NCI-H774 (cell line): ENCODE data around the gene AQP7.
"Not testable (repeated sequence)": the region's sequence is repeated elsewhere in the genome, so short reads cannot be mapped to it uniquely, and the experiment has no call there.

ENCODE experiments used
- DNase-seq: peaks from one replicate; lab custom pipeline; 2025; lab: John Stamatoyannopoulos, UW

Gene AQP7

GRCh38 chr9:33433871-33434270 is 31.5 kb upstream of the AQP7 start:
- no peak for DNase-seq

DNA sequence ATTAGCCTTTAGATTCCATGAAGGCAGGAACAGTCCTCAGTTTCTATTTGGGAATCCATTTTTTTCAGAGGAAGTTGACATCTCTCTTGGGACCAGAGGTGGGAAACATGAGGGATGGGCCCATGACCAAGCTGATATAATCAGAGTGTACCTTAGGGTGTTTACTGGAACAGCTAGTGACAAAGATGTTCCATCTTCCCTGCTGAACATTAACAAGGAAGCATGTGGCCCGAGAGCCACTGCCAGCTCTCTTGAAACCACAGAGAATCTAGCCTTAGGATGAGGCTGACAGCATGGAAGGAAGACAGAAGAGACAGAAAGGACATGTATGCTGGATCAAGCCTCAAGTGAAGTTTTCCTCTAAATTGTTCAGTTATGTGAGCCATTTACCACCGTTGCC is 29.1 kb upstream of the AQP7 start:
- DNase-seq: no peak

GRCh38 chr9:33430942-33431341 is 28.6 kb upstream of the AQP7 start:
- DNase-seq: no peak

GRCh38 chr9:33429256-33429985 is 27.1 kb upstream of the AQP7 start:
- DNase-seq: no peak

- no peak for DNase-seq
Observed at GRCh38 chr9:33426843-33427293, 24.5 kb upstream of the AQP7 start.

DNA sequence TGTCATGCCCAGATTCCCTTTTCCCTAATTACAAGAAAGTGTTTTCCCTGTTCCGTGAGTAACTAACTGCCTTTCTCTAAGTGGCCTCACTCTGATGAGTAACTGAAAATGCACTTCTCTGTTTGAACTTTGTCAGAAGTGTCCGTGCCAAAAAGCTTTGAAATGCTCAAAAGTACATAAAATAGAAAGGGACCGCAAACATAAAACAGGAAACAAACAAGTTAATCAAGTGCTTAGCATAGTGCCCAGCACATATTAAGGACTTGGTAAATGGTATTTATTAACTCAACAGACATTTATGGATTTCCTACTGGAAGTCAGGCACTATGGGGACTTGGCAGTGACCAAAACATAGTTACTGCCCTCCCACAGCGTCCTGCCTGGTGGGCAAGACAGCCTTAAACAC is 22.8 kb upstream of the AQP7 start:
- DNase-seq: peak; percentile 11

GRCh38 chr9:33424492-33424891 is 22.1 kb upstream of the AQP7 start:
- DNase-seq: not testable (repeated sequence)

GRCh38 chr9:33424043-33424442 is 21.7 kb upstream of the AQP7 start:
- DNase-seq: not testable (repeated sequence)

GRCh38 chr9:33419708-33420303 is 17.4 kb upstream of the AQP7 start:
- DNase-seq: no peak

- no peak for DNase-seq
Observed at GRCh38 chr9:33418090-33418489, 15.7 kb upstream of the AQP7 start.

- no peak for DNase-seq
Observed at GRCh38 chr9:33416996-33417395, 14.6 kb upstream of the AQP7 start.

- peak; percentile 77 for DNase-seq
Observed at GRCh38 chr9:33415501-33416038, 13.2 kb upstream of the AQP7 start.

DNA sequence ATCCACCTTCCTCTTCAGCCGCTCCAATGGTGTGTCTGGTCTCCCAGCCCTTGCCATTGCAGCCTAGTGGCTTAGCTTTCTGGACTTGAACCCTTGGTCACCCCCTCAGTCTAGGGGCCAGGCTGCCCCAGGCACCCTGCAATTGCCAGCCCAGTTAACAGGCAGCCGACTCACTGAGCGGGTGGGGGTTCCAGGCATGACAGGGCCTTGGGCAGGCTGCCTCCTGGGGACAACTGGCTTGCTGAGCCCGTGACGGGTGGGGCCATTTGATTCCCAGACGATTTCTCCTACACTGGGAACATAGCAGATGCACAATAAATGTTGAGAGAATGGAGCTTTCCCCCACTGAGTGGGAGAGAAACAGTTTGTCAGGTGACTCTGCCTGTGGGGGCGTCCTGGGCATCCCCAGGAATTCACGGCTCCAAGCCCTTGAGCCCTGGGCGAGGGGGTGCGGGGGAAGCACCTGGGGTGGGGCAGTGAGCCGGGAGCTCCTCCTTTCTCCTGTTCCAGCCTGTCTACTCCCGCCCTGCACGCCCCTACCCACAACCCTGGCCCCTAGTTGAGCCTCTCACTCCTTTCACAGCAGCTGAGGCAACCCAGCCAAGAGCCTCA is 12.6 kb upstream of the AQP7 start:
- DNase-seq: no peak

DNA sequence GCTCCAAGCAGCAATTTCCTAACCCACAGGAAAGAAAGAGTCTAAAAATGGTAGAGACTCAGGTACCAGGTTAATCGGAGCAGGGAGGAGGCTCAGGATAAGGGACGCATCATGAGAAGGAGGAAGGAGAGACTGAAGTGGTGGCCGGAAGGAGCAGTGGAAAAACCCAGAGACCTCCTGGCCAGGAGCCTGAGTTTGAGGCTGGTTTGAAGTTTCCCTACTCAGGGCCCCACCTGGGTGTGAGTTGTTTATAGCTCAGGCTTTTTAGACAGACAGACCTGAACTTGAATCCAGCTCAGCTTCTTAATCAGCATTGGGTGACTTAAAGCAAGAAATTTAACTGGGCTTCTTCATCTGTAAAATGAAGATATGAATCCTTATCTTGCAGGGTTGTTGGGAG is 11.9 kb upstream of the AQP7 start:
- DNase-seq: no peak

DNA sequence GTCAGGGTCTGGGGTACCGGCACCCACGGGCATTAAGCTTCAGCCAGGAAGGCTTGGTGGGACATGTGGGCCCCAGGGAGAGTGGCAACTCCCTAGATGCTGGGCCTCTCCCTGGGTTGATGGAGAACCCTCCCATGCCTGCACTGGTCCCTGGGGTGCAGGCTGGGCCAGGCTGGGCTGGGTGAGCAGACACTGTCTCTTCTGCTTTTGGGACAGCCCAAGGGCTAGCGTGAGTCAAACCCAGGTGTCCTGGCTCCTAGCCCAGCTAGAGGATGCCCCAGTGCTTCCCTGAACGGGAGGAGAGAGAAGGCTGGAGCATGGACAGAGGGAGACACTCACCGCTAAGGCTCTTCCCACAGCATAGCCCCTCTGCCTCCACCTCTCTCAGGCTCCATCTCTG is 5.7 kb upstream of the AQP7 start:
- DNase-seq: no peak

GRCh38 chr9:33407061-33407460 is 4.7 kb upstream of the AQP7 start:
- no peak for DNase-seq

DNA sequence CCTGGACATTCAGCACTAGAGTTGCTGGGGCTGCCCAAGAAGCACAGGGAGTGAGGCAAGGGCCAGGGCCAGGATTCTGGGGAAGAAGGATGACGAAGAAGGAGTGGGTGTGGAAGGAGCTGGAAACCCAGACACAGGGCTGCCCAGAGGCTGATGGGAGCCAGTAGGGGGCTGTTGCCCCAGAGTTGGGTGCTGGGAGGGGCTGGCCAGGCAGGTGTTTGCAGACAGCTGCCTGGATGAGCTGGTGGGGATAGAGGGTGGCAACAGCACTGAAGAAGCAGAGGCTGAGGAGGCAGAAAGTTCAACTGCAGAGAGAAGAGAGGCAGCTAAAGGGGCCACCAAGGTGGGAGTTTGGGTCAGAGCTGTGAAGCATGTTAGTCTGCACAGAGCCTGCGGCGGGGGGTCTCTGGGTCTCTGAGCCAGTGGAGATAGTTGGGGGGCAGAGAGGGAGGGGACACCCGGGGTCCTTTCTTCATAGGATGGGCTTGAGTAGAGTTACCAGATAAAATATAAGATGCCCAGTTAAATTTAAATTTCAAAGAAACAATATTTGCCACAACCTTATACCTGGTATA is 2.5 kb upstream of the AQP7 start:
- DNase-seq: no peak

DNA sequence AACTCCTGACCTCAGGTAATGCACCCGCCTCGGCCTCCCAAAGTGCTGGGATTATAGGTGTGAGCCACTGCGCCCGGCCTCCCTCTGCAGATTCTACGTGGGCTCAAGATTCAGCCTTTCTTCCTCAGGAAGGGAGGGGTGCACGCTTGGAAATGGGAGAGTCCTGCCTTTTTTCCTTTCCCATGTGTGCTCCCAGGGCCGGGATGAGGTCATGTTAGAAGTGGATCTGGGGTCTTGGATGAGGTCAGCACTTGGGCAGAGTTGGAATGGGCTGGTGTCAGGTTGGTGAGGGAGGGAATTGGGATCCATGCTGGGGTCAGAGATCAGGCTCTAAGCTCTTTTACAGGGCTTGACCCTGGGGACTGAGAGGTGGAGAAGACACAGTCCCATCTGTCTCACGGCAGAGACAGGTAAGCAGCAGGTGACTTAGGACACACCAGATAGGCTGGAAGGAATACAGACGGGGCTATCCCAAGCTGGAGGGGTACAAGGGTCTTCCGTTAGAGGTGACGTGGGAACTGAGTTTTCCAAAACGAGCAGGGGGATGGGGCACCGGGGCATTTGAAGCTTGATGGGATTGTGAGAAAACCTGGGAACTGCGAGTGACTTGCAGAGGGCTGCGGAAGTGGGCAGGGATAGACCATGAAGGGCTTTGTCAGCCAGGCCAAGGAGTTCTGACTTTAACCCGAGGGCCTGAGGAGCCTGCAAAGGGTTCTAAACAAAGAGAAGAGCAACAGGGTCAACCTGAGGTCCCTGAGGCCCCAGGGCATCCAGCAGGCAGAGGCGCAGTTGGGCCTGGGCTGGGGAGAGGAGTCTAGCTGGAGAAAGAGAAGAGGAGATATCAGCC is 1.8 kb upstream of the AQP7 start:
- DNase-seq: no peak

DNA sequence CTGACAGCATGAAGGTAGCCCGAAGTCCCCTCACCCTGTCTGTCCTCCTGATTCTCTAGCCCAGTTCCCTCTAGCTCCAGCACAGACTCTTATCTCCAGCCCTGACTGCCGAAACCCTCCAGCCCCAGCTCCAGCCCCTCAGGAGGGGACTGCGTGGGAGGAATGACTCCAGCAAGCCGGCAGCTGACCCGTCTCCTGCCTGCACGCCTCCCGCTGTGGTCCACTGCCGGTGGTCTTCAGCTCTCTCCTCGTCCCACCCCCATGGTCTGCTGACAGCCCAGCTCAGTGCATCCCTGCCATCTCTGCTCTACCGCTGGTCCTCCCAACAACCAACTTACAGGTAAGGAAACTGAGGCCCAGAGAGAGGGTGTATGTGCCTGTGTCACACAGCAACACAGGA is 559 bp downstream of the AQP7 start:
- not testable (repeated sequence) for DNase-seq

- DNase-seq: not testable (repeated sequence)
Observed at GRCh38 chr9:33399047-33399446, 3.3 kb downstream of the AQP7 start.

DNA sequence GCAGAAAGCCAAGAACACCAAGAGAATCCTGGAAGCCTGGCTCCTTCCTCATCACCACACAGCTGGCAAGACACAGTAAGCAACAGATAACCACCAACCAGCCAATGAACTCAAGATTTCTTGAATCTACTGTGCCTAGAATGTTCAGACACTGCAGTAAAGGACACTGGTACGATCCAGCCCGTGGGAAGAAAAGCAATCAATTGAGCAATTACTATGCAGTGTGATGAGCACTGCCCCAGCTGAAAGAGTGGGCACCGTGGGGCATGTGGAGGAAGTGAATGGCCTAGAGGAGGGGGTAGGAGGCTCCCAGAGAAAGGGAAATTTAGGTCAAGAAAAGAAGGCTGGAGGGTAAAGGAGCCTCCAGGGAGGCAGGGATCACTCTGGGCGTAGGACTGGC is 4.6 kb downstream of the AQP7 start:
- not testable (repeated sequence) for DNase-seq
